Erythroblast (primary cell): ENCODE measurements around the gene RBM42.

Source experiments
- GATA1 ChIP-seq: IDR thresholded peaks from 2 replicates; pipeline ENCODE4 v1.6.1; 2011; ENCODE audit warnings: low read depth, mild to moderate bottlenecking, control low read depth, low read length, moderate library complexity
- POLR2A ChIP-seq: IDR thresholded peaks from 2 replicates; pipeline ENCODE4 v1.6.1; 2011; ENCODE audit warnings: mild to moderate bottlenecking, low read length

GRCh38 chr19:35643255-35644205, 14.7 kb downstream of the RBM42 start:
- TF ChIP-seq POLR2A = peak; percentile 84
- no peak for TF ChIP-seq GATA1
